Measurements from ENCODE around the gene NFKBIA. TPM values are rescaled to one million over a fixed set of nuclear protein-coding genes. Genes with fewer than 3 reads are reported as not detected.
"Not testable (repeated sequence)": the region's sequence is repeated elsewhere in the genome, so short reads cannot be mapped to it uniquely, and the experiment has no call there.

NFKBIA gene
- total RNA-seq, 1 donor from 2014 or later = 316 TPM

- DNase-seq (ENCODE audit: extremely low read depth, low read depth, low spot score) = no peak
These were observed 12.4 kb downstream of the NFKBIA start for GRCh38 chr14:35392103-35392502.

- DNase-seq (ENCODE audit: extremely low read depth, low read depth, low spot score) = no peak
These were observed 13.2 kb downstream of the NFKBIA start for GRCh38 chr14:35391388-35391710.

GRCh38 chr14:35390577-35391387, 13.8 kb downstream of the NFKBIA start:
- DNase-seq (ENCODE audit: extremely low read depth, low read depth, low spot score) = no peak

GRCh38 chr14:35389315-35389667, 15.3 kb downstream of the NFKBIA start:
- no peak for DNase-seq (ENCODE audit: extremely low read depth, low read depth, low spot score)

GRCh38 chr14:35388656-35389314, 15.8 kb downstream of the NFKBIA start:
- DNase-seq (ENCODE audit: extremely low read depth, low read depth, low spot score) = no peak

GRCh38 chr14:35387713-35388579, 16.6 kb downstream of the NFKBIA start:
- DNase-seq (ENCODE audit: extremely low read depth, low read depth, low spot score) = no peak

GRCh38 chr14:35387219-35387618, 17.3 kb downstream of the NFKBIA start:
- no peak for DNase-seq (ENCODE audit: extremely low read depth, low read depth, low spot score)

- DNase-seq (ENCODE audit: extremely low read depth, low read depth, low spot score) = no peak
These were observed 17.9 kb downstream of the NFKBIA start for GRCh38 chr14:35386673-35387125.

- DNase-seq (ENCODE audit: extremely low read depth, low read depth, low spot score) = no peak
These were observed 19.3 kb downstream of the NFKBIA start for GRCh38 chr14:35385042-35385839.

GRCh38 chr14:35384455-35385041, 20.0 kb downstream of the NFKBIA start:
- peak; percentile 78 for DNase-seq (ENCODE audit: extremely low read depth, low read depth, low spot score)

GRCh38 chr14:35383569-35384454, 20.7 kb downstream of the NFKBIA start:
- DNase-seq (ENCODE audit: extremely low read depth, low read depth, low spot score) = no peak

GRCh38 chr14:35380794-35381193, 23.8 kb downstream of the NFKBIA start:
- no peak for DNase-seq (ENCODE audit: extremely low read depth, low read depth, low spot score)

GRCh38 chr14:35379234-35379933, 25.2 kb downstream of the NFKBIA start:
- DNase-seq (ENCODE audit: extremely low read depth, low read depth, low spot score) = not testable (repeated sequence)

- DNase-seq (ENCODE audit: extremely low read depth, low read depth, low spot score) = no peak
These were observed 25.9 kb downstream of the NFKBIA start for GRCh38 chr14:35378425-35379233.

GRCh38 chr14:35375558-35376025, 29.0 kb downstream of the NFKBIA start:
- no peak for DNase-seq (ENCODE audit: extremely low read depth, low read depth, low spot score)

- DNase-seq (ENCODE audit: extremely low read depth, low read depth, low spot score) = no peak
These were observed 30.3 kb downstream of the NFKBIA start for GRCh38 chr14:35374263-35374712.

- not testable (repeated sequence) for DNase-seq (ENCODE audit: extremely low read depth, low read depth, low spot score)
These were observed 31.3 kb downstream of the NFKBIA start for GRCh38 chr14:35373208-35373607.

GRCh38 chr14:35370969-35371368, 33.6 kb downstream of the NFKBIA start:
- DNase-seq (ENCODE audit: extremely low read depth, low read depth, low spot score) = no peak

All from glomerular endothelial cell (primary cell).